ENCODE data around the gene SDK1.

Gene SDK1

GRCh38 chr7:4156190-4156589 is 855.1 kb downstream of the SDK1 start:
- no peaks in the 10 kb centered on the region for H3K9me3 ChIP-seq

GRCh38 chr7:4157651-4158050 is 856.6 kb downstream of the SDK1 start:
- no peak overlapping the region for H3K4me3 ChIP-seq (ENCODE audit: low read depth in 1 of 2, low read length in 1 of 2)
- no peaks in the 10 kb centered on the region for H3K36me3 ChIP-seq
- H3K4me1 ChIP-seq (ENCODE audit: control insufficient read depth in 1 of 2, insufficient read depth in 1 of 2, low read depth in 1 of 2, low read length in 1 of 2) = no peaks in the 10 kb centered on the region
- H3K27ac ChIP-seq = no peak overlapping the region
- no peaks in the 10 kb centered on the region for H3K27me3 ChIP-seq
- H3K9me3 ChIP-seq = no peaks in the 10 kb centered on the region
- TF ChIP-seq CTCF (IDR thresholded peaks at IDR 0.05) = no peak

More at GRCh38 chr7:4156190-4156589, 855.1 kb downstream of the SDK1 start:
- Histone ChIP-seq H3K4me3 (ENCODE audit: low read depth in 1 of 2, low read length in 1 of 2) (no peak overlapping the region), H3K27ac (no peak overlapping the region), H3K27me3 (no peaks in the 10 kb centered on the region), H3K36me3 (no peaks in the 10 kb centered on the region), H3K4me1 (ENCODE audit: control insufficient read depth in 1 of 2, insufficient read depth in 1 of 2, low read depth in 1 of 2, low read length in 1 of 2) (no peaks in the 10 kb centered on the region)
- TF ChIP-seq CTCF (IDR thresholded peaks at IDR 0.05) = no peak

GRCh38 chr7:4158441-4159153 is 857.5 kb downstream of the SDK1 start:
- Histone ChIP-seq H3K4me1 (ENCODE audit: control insufficient read depth in 1 of 2, insufficient read depth in 1 of 2, low read depth in 1 of 2, low read length in 1 of 2) (no peaks in the 10 kb centered on the region), H3K36me3 (no peaks in the 10 kb centered on the region), H3K27me3 (no peaks in the 10 kb centered on the region), H3K4me3 (ENCODE audit: low read depth in 1 of 2, low read length in 1 of 2) (no peak overlapping the region), H3K9me3 (no peaks in the 10 kb centered on the region), H3K27ac (no peak overlapping the region)
- TF ChIP-seq CTCF (IDR thresholded peaks at IDR 0.05) = no peak

GRCh38 chr7:4159154-4159501 is 858.1 kb downstream of the SDK1 start:
- H3K27ac ChIP-seq = no peak overlapping the region
- TF ChIP-seq CTCF (IDR thresholded peaks at IDR 0.05) = no peak
- H3K36me3 ChIP-seq = no peaks in the 10 kb centered on the region
- no peak overlapping the region for H3K4me3 ChIP-seq (ENCODE audit: low read depth in 1 of 2, low read length in 1 of 2)
- no peaks in the 10 kb centered on the region for H3K4me1 ChIP-seq (ENCODE audit: control insufficient read depth in 1 of 2, insufficient read depth in 1 of 2, low read depth in 1 of 2, low read length in 1 of 2)
- H3K27me3 ChIP-seq = no peaks in the 10 kb centered on the region
- no peaks in the 10 kb centered on the region for H3K9me3 ChIP-seq

GRCh38 chr7:4159761-4160554 is 858.9 kb downstream of the SDK1 start:
- TF ChIP-seq CTCF (IDR thresholded peaks at IDR 0.05) = no peak
- no peak overlapping the region for H3K27ac ChIP-seq

More at GRCh38 chr7:4159761-4160554, 858.9 kb downstream of the SDK1 start:
- Histone ChIP-seq H3K36me3 (no peaks in the 10 kb centered on the region), H3K4me1 (ENCODE audit: control insufficient read depth in 1 of 2, insufficient read depth in 1 of 2, low read depth in 1 of 2, low read length in 1 of 2) (no peaks in the 10 kb centered on the region), H3K4me3 (ENCODE audit: low read depth in 1 of 2, low read length in 1 of 2) (no peak overlapping the region), H3K27me3 (no peaks in the 10 kb centered on the region), H3K9me3 (no peaks in the 10 kb centered on the region)
